Measurements from ENCODE around the gene FLOT1.

DNA sequence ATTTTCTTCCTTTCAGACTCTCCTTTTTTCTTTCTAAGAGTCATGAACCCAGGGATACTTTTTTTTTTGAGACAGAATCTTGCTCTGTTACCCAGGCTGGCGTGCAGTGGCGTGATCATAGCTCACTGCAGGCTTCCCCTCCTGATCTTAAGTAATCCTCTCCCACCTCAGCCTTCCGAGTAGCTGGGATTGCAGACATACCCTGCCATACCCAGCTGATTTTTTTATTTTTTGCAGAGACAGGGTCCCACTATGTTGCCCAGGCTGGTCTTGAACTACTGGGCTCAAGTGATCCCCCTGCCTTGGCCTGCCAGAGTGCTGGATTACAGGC, 34.6 kb upstream of the FLOT1 start:
- TF ChIP-seq FOXM1 (IDR thresholded peaks at IDR 0.05; ENCODE audit: low read depth), result no peak
- TF ChIP-seq FOXM1 (CRISPR knock-in tag; IDR thresholded peaks at IDR 0.05; ENCODE audit: low read depth), result no peak
- no peak for TF ChIP-seq CHD2 (IDR thresholded peaks at IDR 0.05; ENCODE audit: low read depth, low read length)
- TF ChIP-seq, protein P1, sequence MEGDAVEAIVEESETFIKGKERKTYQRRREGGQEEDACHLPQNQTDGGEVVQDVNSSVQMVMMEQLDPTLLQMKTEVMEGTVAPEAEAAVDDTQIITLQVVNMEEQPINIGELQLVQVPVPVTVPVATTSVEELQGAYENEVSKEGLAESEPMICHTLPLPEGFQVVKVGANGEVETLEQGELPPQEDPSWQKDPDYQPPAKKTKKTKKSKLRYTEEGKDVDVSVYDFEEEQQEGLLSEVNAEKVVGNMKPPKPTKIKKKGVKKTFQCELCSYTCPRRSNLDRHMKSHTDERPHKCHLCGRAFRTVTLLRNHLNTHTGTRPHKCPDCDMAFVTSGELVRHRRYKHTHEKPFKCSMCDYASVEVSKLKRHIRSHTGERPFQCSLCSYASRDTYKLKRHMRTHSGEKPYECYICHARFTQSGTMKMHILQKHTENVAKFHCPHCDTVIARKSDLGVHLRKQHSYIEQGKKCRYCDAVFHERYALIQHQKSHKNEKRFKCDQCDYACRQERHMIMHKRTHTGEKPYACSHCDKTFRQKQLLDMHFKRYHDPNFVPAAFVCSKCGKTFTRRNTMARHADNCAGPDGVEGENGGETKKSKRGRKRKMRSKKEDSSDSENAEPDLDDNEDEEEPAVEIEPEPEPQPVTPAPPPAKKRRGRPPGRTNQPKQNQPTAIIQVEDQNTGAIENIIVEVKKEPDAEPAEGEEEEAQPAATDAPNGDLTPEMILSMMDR (IDR thresholded peaks at IDR 0.05 in 2 of 3, conservative IDR thresholded peaks at IDR 0.05 in 1 of 3; ENCODE audit: insufficient read depth in 2 of 3, low read depth in 1 of 3, low read length in 3 of 3), result no peak
